CD4-positive, alpha-beta T cell (primary cell): ENCODE measurements around the gene ING3. TPM values are rescaled to one million over a fixed set of nuclear protein-coding genes. Genes with fewer than 3 reads are reported as not detected.

Experiments used
- ATAC-seq: fragments of 200-7000 bp; cut with Tn5 transposase; one replicate; pipeline ENCODE4 v1.10.0; 2022; ENCODE audit warnings: mild to moderate bottlenecking; ENCODE audit not compliant: poor library complexity
- CTCF ChIA-PET: fragments of 350-600 bp; sonication (Branson Sonifier 250); formaldehyde crosslinking; loops from one replicate; lab custom pipeline; 2021; ENCODE audit warnings: antibody characterized with exemption, inconsistent platforms; lab: Charles Lee
- POLR2A ChIA-PET: fragments of 350-600 bp; sonication (Branson Sonifier 250); formaldehyde crosslinking; loops from one replicate; lab custom pipeline; 2021; ENCODE audit warnings: antibody characterized with exemption, inconsistent platforms; lab: Charles Lee
- DNase-seq, 14 experiments: peaks; one replicate each; pipeline ENCODE4 v3.0.0-alpha.2; 2013 to 2020; ENCODE audit warnings: mixed read lengths in 2 of 14
- H3K27ac ChIP-seq, 2 donors: one replicate each; pipeline versions ENCODE4 v1.5.1 to v1.7.0; 2013; ENCODE audit warnings: low read length in 2 of 2, low read depth in 1 of 2, mild to moderate bottlenecking in 1 of 2
- H3K27me3 ChIP-seq, 2 experiments: 1 replicate in 1 of 2; 2 replicates in 1 of 2; pipeline versions ENCODE4 v1.6.1 to v1.7.0; 2013; ENCODE audit warnings: low read length in 2 of 2, control low read depth in 1 of 2, mild to moderate bottlenecking in 1 of 2, moderate library complexity in 1 of 2; ENCODE audit not compliant: insufficient read depth in 2 of 2, control insufficient read depth in 1 of 2
- H3K36me3 ChIP-seq: one replicate; pipeline ENCODE4 v1.6.1; 2013; ENCODE audit warnings: low read length, control low read depth; ENCODE audit not compliant: insufficient read depth
- H3K4me1 ChIP-seq: one replicate; pipeline ENCODE4 v1.6.1; 2013; ENCODE audit warnings: low read length, control low read depth; ENCODE audit not compliant: insufficient read depth
- H3K4me3 ChIP-seq: one replicate; pipeline ENCODE4 v1.5.1; 2013; ENCODE audit warnings: mild to moderate bottlenecking, low read length, moderate library complexity
- H3K9me3 ChIP-seq, 2 experiments: 1 replicate in 1 of 2; 2 replicates in 1 of 2; pipeline versions ENCODE4 v1.6.1 to v1.7.0; 2013; ENCODE audit warnings: low read length in 2 of 2, mild to moderate bottlenecking in 2 of 2, control low read depth in 1 of 2, moderate library complexity in 1 of 2; ENCODE audit not compliant: control insufficient read depth in 1 of 2, insufficient read depth in 1 of 2
- H3K27ac Mint-ChIP-seq: one replicate; pipeline ENCODE4 v1.8.0; 2020; ENCODE audit warnings: mixed read lengths
- H3K27me3 Mint-ChIP-seq: one replicate; pipeline ENCODE4 v1.8.0; 2021; ENCODE audit warnings: mixed read lengths
- H3K36me3 Mint-ChIP-seq: one replicate; pipeline ENCODE4 v1.8.0; 2021; ENCODE audit warnings: low read depth, mixed read lengths
- H3K4me1 Mint-ChIP-seq: one replicate; pipeline ENCODE4 v1.8.0; 2021; ENCODE audit warnings: low read depth, mixed read lengths
- H3K4me3 Mint-ChIP-seq: one replicate; pipeline ENCODE4 v1.8.0; 2020; ENCODE audit warnings: mild to moderate bottlenecking, mixed read lengths
- H3K9me3 Mint-ChIP-seq: one replicate; pipeline ENCODE4 v1.8.0; 2020; ENCODE audit warnings: mixed read lengths
- intact Hi-C, 2 experiments: fragments of 100-400 bp; cut with DNase I in 1 of 2; cut with micrococcal nuclease in 1 of 2; formaldehyde crosslinking; loops; one replicate each; pipeline versions ENCODE4 v1.15.1 to v1.9.0; 2023 to 2025; cut with DNase I, micrococcal nuclease
- total RNA-seq, 174 experiments: library from RNA in 2 of 174; stranded (reverse) in 2 of 174; gene quantifications; one replicate each; pipeline ENCODE4 v1.2.3 and lab custom pipeline; 2021 to 2026
- TF ChIP-seq, protein P1 (sequence below): fragments of 200-600 bp; IDR thresholded peaks from one replicate; pipeline ENCODE4 v1.8.0; 2022; ENCODE audit warnings: antibody characterized with exemption, mild to moderate bottlenecking

Gene ING3
- total RNA-seq, 2 experiments from 2014 or later: 37.9 to 39.3 TPM

DNA sequence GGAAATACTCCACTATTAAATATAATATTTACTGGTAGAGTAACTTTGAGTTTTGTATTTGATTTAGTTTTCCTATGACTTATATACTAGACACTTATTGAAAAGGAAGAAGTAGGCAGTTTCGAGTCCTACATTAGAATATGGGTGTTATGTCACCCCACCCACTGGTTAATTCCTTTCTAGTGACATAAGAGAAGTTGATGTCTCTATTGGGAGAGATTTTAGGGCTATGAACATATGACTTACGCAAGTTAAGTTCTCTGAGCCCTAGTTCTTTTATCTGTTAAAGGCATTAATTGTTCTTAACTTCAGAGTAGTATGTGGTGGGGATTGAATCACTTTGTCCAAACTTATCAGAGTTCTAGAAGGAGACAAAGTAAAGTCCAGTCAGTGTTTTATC is 68.4 kb downstream of the ING3 start:
- no peak overlapping the region for H3K27ac Mint-ChIP-seq
- intact Hi-C loops: no loop called here
- CTCF ChIA-PET: no interaction called here
- TF ChIP-seq, protein P1, sequence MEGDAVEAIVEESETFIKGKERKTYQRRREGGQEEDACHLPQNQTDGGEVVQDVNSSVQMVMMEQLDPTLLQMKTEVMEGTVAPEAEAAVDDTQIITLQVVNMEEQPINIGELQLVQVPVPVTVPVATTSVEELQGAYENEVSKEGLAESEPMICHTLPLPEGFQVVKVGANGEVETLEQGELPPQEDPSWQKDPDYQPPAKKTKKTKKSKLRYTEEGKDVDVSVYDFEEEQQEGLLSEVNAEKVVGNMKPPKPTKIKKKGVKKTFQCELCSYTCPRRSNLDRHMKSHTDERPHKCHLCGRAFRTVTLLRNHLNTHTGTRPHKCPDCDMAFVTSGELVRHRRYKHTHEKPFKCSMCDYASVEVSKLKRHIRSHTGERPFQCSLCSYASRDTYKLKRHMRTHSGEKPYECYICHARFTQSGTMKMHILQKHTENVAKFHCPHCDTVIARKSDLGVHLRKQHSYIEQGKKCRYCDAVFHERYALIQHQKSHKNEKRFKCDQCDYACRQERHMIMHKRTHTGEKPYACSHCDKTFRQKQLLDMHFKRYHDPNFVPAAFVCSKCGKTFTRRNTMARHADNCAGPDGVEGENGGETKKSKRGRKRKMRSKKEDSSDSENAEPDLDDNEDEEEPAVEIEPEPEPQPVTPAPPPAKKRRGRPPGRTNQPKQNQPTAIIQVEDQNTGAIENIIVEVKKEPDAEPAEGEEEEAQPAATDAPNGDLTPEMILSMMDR: no peak
- no peaks in the 10 kb centered on the region for H3K36me3 ChIP-seq
- H3K36me3 Mint-ChIP-seq: no peaks in the 10 kb centered on the region
- no peaks in the 10 kb centered on the region for H3K9me3 ChIP-seq
- no peaks in the 10 kb centered on the region for H3K27me3 ChIP-seq
- no peak overlapping the region for H3K4me3 ChIP-seq
- POLR2A ChIA-PET: no interaction called here
- ATAC-seq (no peak), DNase-seq (peak in 3 of 14 experiments; percentile 8 to 36 (median 19))
- H3K9me3 Mint-ChIP-seq: no peaks in the 10 kb centered on the region
- no peaks in the 10 kb centered on the region for H3K4me1 Mint-ChIP-seq
- no peak overlapping the region for H3K27ac ChIP-seq
- no peaks in the 10 kb centered on the region for H3K27me3 Mint-ChIP-seq
- H3K4me3 Mint-ChIP-seq: no peak overlapping the region
- H3K4me1 ChIP-seq: no peaks in the 10 kb centered on the region

DNA sequence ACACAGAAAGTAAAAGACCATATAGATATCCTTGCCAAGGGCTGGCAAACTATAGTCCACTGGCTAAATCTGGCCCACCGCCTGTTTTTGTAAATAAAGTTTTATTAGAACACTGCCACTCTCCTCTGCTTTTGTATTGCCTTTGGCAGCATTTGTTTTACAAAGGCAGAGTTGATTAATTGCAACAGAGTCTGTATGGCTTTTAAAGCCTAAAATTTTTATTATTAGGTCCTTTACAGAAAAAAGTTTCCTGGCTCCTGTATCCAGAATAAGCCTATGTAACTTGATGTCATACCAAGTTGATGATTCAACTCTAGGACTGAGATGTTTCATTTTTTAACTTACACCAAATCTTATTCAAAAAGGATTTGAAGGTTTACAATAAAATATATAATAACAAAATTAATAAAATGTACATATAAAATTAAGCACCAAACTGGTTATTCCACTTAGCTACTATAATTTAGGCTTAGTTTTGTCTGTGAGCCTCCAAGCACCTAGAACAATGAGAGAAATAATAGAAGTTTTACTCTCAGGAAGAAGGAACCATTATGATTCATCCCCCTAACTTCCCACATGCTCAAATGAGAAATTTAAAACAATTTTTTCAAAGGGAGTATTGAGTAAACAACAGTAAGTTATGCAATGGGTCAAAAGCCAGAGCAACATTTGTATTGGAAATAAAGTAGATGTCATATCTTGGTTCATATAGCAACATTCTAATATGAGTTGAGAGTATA is 69.8 kb downstream of the ING3 start:
- Histone ChIP-seq H3K4me3 (no peak overlapping the region), H3K36me3 (no peaks in the 10 kb centered on the region), H3K4me1 (no peaks in the 10 kb centered on the region), H3K27ac (no peak overlapping the region), H3K9me3 (no peaks in the 10 kb centered on the region), H3K27me3 (no peaks in the 10 kb centered on the region)
- H3K4me1 Mint-ChIP-seq: no peaks in the 10 kb centered on the region
- DNase-seq (peak in 3 of 14 experiments; percentile 11 to 33 (median 22)), ATAC-seq (no peak)
- no peak overlapping the region for H3K4me3 Mint-ChIP-seq
- POLR2A ChIA-PET: no interaction called here
- H3K36me3 Mint-ChIP-seq: no peaks in the 10 kb centered on the region
- H3K9me3 Mint-ChIP-seq: no peaks in the 10 kb centered on the region
- H3K27me3 Mint-ChIP-seq: no peaks in the 10 kb centered on the region
- CTCF ChIA-PET: no interaction called here
- TF ChIP-seq, protein P1: no peak
- no peak overlapping the region for H3K27ac Mint-ChIP-seq
- intact Hi-C loops: no loop called here

DNA sequence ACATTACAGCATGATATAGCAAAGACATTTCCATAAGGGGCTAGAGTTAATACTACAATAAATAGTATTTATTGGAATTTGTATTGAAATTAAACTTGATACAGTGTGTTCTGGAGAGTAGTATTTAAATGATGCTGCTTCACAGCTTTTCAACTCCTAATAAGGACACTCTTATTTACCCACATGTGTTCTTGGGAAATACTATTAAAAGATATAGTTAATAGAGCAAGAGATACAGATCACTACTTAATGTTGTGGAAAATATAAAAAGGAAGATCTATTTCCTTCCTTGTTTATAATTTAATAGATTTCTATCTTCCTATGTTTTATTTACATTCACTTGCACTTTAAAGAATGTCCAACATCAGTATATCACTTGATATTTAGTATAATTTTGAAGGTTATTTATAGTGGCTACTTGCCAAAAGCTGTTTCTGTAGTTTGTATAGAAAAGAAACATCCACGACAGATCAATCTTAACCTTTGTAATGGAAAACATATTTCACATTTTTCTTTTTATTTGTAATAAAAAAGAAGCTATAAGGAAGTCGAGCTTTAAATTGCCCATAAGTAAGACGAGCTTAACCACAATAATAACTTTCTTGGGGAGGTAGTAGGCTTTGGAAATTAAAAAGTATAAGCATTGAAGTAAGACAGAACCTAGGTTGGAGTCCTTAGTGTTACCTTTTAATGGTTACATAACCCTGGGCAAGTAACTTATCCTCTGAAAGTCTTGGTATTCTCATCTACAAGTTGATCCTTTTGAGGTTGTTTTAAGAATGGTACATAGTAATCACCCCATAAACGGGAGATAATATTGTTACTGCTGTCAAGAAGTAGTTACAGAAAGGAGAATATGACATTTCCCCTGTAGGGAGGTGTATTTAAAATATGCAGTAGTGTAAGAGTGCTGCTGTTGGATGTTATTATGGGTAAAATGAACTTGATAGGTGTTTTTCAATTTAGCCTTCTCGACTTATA is 70.7 kb downstream of the ING3 start:
- Histone ChIP-seq H3K4me3 (no peak overlapping the region), H3K9me3 (no peaks in the 10 kb centered on the region), H3K4me1 (no peaks in the 10 kb centered on the region), H3K36me3 (no peaks in the 10 kb centered on the region), H3K27me3 (no peaks in the 10 kb centered on the region), H3K27ac (no peak overlapping the region)
- Mint-ChIP-seq H3K36me3 (no peaks in the 10 kb centered on the region), H3K4me3 (no peak overlapping the region), H3K27ac (no peak overlapping the region), H3K27me3 (peaks cover 8% of the 10 kb centered on the region), H3K4me1 (no peaks in the 10 kb centered on the region), H3K9me3 (no peaks in the 10 kb centered on the region)
- ATAC-seq: no peak
- TF ChIP-seq, protein P1: no peak
- CTCF ChIA-PET: interaction anchor here (1.2 kb wide), 1 partner anchor 9 kb away, joined by 4 read pairs; no protein-coding TSS in a partner anchor
- no peak for DNase-seq
- POLR2A ChIA-PET: no interaction called here
- intact Hi-C loops: no loop called here
